ENCODE data around the gene HDLBP.

The HDLBP gene

GRCh38 chr2:241309684-241310117 lies 5.8 kb downstream of the HDLBP start:
- Histone ChIP-seq H3K27ac (replicated peaks; ENCODE audit: low read length) (no peak overlapping the region), H3K4me1 (ENCODE audit: control insufficient read depth in 2 of 2, insufficient read depth in 1 of 2, low read depth in 1 of 2, low read length in 2 of 2) (peaks cover 0 to 4% of the 10 kb centered on the region in 2 donors), H3K79me1 (ENCODE audit: low read depth, low read length) (peaks cover 11% of the 10 kb centered on the region), H3K9ac (ENCODE audit: low read depth, low read length, poor library complexity) (no peak overlapping the region), H2BK5ac (ENCODE audit: low read length) (no peak overlapping the region), H2AFZ (ENCODE audit: low read length) (no peak overlapping the region), H3K14ac (ENCODE audit: low read length) (no peak overlapping the region), H3K9me3 (replicated peaks in 1 of 2; ENCODE audit: control insufficient read depth in 2 of 2, insufficient read depth in 1 of 2, low read depth in 1 of 2, low read length in 2 of 2) (no peaks in the 10 kb centered on the region), H3K18ac (ENCODE audit: low read length) (no peak overlapping the region), H3K27me3 (ENCODE audit: control insufficient read depth in 3 of 3, insufficient read depth in 3 of 3, low read depth in 1 of 3, low read length in 3 of 3) (no peaks in the 10 kb centered on the region), H3K4me3 (ENCODE audit: low read length in 2 of 2) (no peak overlapping the region), H4K91ac (ENCODE audit: low read depth, low read length, poor library complexity) (no peak overlapping the region), H3K4ac (ENCODE audit: low read length) (no peak overlapping the region), H3K36me3 (replicated peaks in 1 of 2; ENCODE audit: control insufficient read depth in 2 of 2, insufficient read depth in 2 of 2, low read length in 2 of 2) (peaks cover 0 to 18% of the 10 kb centered on the region in 2 donors), H3K23ac (ENCODE audit: low read depth, low read length, poor library complexity) (no peak overlapping the region), H4K8ac (ENCODE audit: low read depth, low read length) (no peak overlapping the region), H2AK5ac (ENCODE audit: low read depth, low read length) (no peak overlapping the region), H2BK120ac (ENCODE audit: low read depth, low read length) (no peak overlapping the region), H2BK15ac (ENCODE audit: low read length) (no peak overlapping the region), H2BK12ac (ENCODE audit: low read length) (no peak overlapping the region), H3K4me2 (ENCODE audit: insufficient read depth, low read length, poor library complexity, severe bottlenecking) (no peak overlapping the region)
- no CpG with 5 or more reads among the region's 2 CpGs for WGBS, 2 donors (ENCODE audit: extremely low coverage in 2 of 2, insufficient read length in 2 of 2, insufficient replicate concordance in 1 of 2)
- DNase-seq (ENCODE audit: low spot score) = no peak

GRCh38 chr2:241308832-241309500 lies 6.5 kb downstream of the HDLBP start:
- Histone ChIP-seq H2BK120ac (ENCODE audit: low read depth, low read length) (no peak overlapping the region), H3K14ac (ENCODE audit: low read length) (no peak overlapping the region), H2BK12ac (ENCODE audit: low read length) (no peak overlapping the region), H3K4me2 (ENCODE audit: insufficient read depth, low read length, poor library complexity, severe bottlenecking) (no peak overlapping the region), H3K27me3 (ENCODE audit: control insufficient read depth in 3 of 3, insufficient read depth in 3 of 3, low read depth in 1 of 3, low read length in 3 of 3) (no peaks in the 10 kb centered on the region), H3K18ac (ENCODE audit: low read length) (no peak overlapping the region), H2BK5ac (ENCODE audit: low read length) (no peak overlapping the region), H2BK15ac (ENCODE audit: low read length) (no peak overlapping the region), H3K79me1 (ENCODE audit: low read depth, low read length) (peaks cover 11% of the 10 kb centered on the region), H4K8ac (ENCODE audit: low read depth, low read length) (no peak overlapping the region), H3K27ac (replicated peaks; ENCODE audit: low read length) (no peak overlapping the region), H2AFZ (ENCODE audit: low read length) (no peak overlapping the region), H3K23ac (ENCODE audit: low read depth, low read length, poor library complexity) (no peak overlapping the region), H3K9ac (ENCODE audit: low read depth, low read length, poor library complexity) (peak overlapping the region; percentile 24), H3K4me1 (ENCODE audit: control insufficient read depth in 2 of 2, insufficient read depth in 1 of 2, low read depth in 1 of 2, low read length in 2 of 2) (peaks cover 0 to under 1% of the 10 kb centered on the region in 2 donors), H3K4me3 (ENCODE audit: low read length in 2 of 2) (no peak overlapping the region), H4K91ac (ENCODE audit: low read depth, low read length, poor library complexity) (no peak overlapping the region), H3K9me3 (replicated peaks in 1 of 2; ENCODE audit: control insufficient read depth in 2 of 2, insufficient read depth in 1 of 2, low read depth in 1 of 2, low read length in 2 of 2) (no peaks in the 10 kb centered on the region), H3K36me3 (replicated peaks in 1 of 2; ENCODE audit: control insufficient read depth in 2 of 2, insufficient read depth in 2 of 2, low read length in 2 of 2) (peaks cover 0 to 18% of the 10 kb centered on the region in 2 donors), H3K4ac (ENCODE audit: low read length) (no peak overlapping the region), H2AK5ac (ENCODE audit: low read depth, low read length) (no peak overlapping the region)
- no peak for DNase-seq (ENCODE audit: low spot score)
- no CpG with 5 or more reads among the region's 18 CpGs for WGBS, 2 donors (ENCODE audit: extremely low coverage in 2 of 2, insufficient read length in 2 of 2, insufficient replicate concordance in 1 of 2)

- Histone ChIP-seq H3K27me3 (ENCODE audit: control insufficient read depth in 3 of 3, insufficient read depth in 3 of 3, low read depth in 1 of 3, low read length in 3 of 3) (no peaks in the 10 kb centered on the region), H4K8ac (ENCODE audit: low read depth, low read length) (no peak overlapping the region), H3K23ac (ENCODE audit: low read depth, low read length, poor library complexity) (no peak overlapping the region), H2BK120ac (ENCODE audit: low read depth, low read length) (no peak overlapping the region), H3K4me2 (ENCODE audit: insufficient read depth, low read length, poor library complexity, severe bottlenecking) (no peak overlapping the region), H2BK5ac (ENCODE audit: low read length) (no peak overlapping the region), H3K18ac (ENCODE audit: low read length) (no peak overlapping the region), H3K27ac (replicated peaks; ENCODE audit: low read length) (no peak overlapping the region), H2AK5ac (ENCODE audit: low read depth, low read length) (no peak overlapping the region), H3K9me3 (replicated peaks in 1 of 2; ENCODE audit: control insufficient read depth in 2 of 2, insufficient read depth in 1 of 2, low read depth in 1 of 2, low read length in 2 of 2) (no peaks in the 10 kb centered on the region), H3K9ac (ENCODE audit: low read depth, low read length, poor library complexity) (no peak overlapping the region), H2AFZ (ENCODE audit: low read length) (no peak overlapping the region), H3K4ac (ENCODE audit: low read length) (no peak overlapping the region), H3K79me1 (ENCODE audit: low read depth, low read length) (peaks cover 14% of the 10 kb centered on the region), H2BK12ac (ENCODE audit: low read length) (no peak overlapping the region), H3K14ac (ENCODE audit: low read length) (no peak overlapping the region), H3K36me3 (replicated peaks in 1 of 2; ENCODE audit: control insufficient read depth in 2 of 2, insufficient read depth in 2 of 2, low read length in 2 of 2) (peaks cover 0 to 18% of the 10 kb centered on the region in 2 donors), H3K4me3 (ENCODE audit: low read length in 2 of 2) (no peak overlapping the region), H4K91ac (ENCODE audit: low read depth, low read length, poor library complexity) (no peak overlapping the region), H3K4me1 (ENCODE audit: control insufficient read depth in 2 of 2, insufficient read depth in 1 of 2, low read depth in 1 of 2, low read length in 2 of 2) (no peaks in the 10 kb centered on the region), H2BK15ac (ENCODE audit: low read length) (no peak overlapping the region)
- no peak for DNase-seq (ENCODE audit: low spot score)
- WGBS, 2 donors (ENCODE audit: extremely low coverage in 2 of 2, insufficient read length in 2 of 2, insufficient replicate concordance in 1 of 2) = no CpG with 5 or more reads among the region's 5 CpGs
These were observed 7.2 kb downstream of the HDLBP start for GRCh38 chr2:241308267-241308666.

- H3K23ac ChIP-seq (ENCODE audit: low read depth, low read length, poor library complexity) = no peak overlapping the region
These were observed 8.4 kb downstream of the HDLBP start for GRCh38 chr2:241307055-241307454.

More at GRCh38 chr2:241307055-241307454, 8.4 kb downstream of the HDLBP start:
- Histone ChIP-seq H3K4me2 (ENCODE audit: insufficient read depth, low read length, poor library complexity, severe bottlenecking) (no peak overlapping the region), H3K36me3 (replicated peaks in 1 of 2; ENCODE audit: control insufficient read depth in 2 of 2, insufficient read depth in 2 of 2, low read length in 2 of 2) (peaks cover 0 to 18% of the 10 kb centered on the region in 2 donors), H2BK120ac (ENCODE audit: low read depth, low read length) (no peak overlapping the region), H3K18ac (ENCODE audit: low read length) (no peak overlapping the region), H2BK12ac (ENCODE audit: low read length) (no peak overlapping the region), H3K79me1 (ENCODE audit: low read depth, low read length) (peaks cover 14% of the 10 kb centered on the region), H2AK5ac (ENCODE audit: low read depth, low read length) (no peak overlapping the region), H3K27me3 (ENCODE audit: control insufficient read depth in 3 of 3, insufficient read depth in 3 of 3, low read depth in 1 of 3, low read length in 3 of 3) (no peaks in the 10 kb centered on the region), H2BK5ac (ENCODE audit: low read length) (no peak overlapping the region), H2BK15ac (ENCODE audit: low read length) (no peak overlapping the region), H3K4ac (ENCODE audit: low read length) (no peak overlapping the region), H3K27ac (replicated peaks; ENCODE audit: low read length) (no peak overlapping the region), H2AFZ (ENCODE audit: low read length) (no peak overlapping the region), H3K4me3 (ENCODE audit: low read length in 2 of 2) (no peak overlapping the region), H3K9me3 (replicated peaks in 1 of 2; ENCODE audit: control insufficient read depth in 2 of 2, insufficient read depth in 1 of 2, low read depth in 1 of 2, low read length in 2 of 2) (no peaks in the 10 kb centered on the region), H4K8ac (ENCODE audit: low read depth, low read length) (no peak overlapping the region), H3K9ac (ENCODE audit: low read depth, low read length, poor library complexity) (no peak overlapping the region), H3K14ac (ENCODE audit: low read length) (no peak overlapping the region), H4K91ac (ENCODE audit: low read depth, low read length, poor library complexity) (no peak overlapping the region), H3K4me1 (ENCODE audit: control insufficient read depth in 2 of 2, insufficient read depth in 1 of 2, low read depth in 1 of 2, low read length in 2 of 2) (no peaks in the 10 kb centered on the region)
- no CpG with 5 or more reads among the region's 6 CpGs for WGBS, 2 donors (ENCODE audit: extremely low coverage in 2 of 2, insufficient read length in 2 of 2, insufficient replicate concordance in 1 of 2)
- no peak for DNase-seq (ENCODE audit: low spot score)
